Measurements from ENCODE around the gene HMGCLL1. TPM values are rescaled to one million over a fixed set of nuclear protein-coding genes. Genes with fewer than 3 reads are reported as not detected.

HMGCLL1 gene
- total RNA-seq, 1 donor from 2014 or later, result 4.3 TPM

DNA sequence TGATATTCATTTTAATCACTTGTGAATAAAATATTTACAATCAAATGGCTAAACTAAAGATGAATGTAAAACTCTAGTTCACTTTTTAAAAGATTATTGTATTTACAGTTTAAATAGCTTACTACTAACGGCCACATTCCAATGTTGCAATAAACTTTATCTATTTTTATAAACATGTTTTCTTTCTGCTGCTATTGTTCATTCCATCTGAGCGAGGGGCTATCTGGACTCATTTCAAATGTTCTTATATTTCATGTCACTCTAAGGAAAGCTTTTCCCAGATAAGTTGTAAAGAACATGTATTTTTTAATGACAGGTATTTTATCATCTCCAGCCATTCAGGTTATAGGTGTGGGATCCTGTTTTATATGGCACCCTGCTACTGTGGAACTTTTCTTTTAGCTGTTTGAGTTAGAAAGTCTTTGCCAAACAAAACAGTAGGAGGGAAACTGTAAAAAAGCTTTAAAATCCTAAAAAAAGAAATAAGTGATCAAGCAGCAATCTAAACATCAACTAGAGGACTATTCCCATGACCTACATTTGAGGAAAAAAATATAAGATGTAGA is 42.5 kb downstream of the HMGCLL1 start:
- Histone ChIP-seq H3K27ac (no peak overlapping the region), H3K9me3 (no peaks in the 10 kb centered on the region), H3K36me3 (no peaks in the 10 kb centered on the region), H3K4me3 (no peak overlapping the region), H3K4me1 (no peaks in the 10 kb centered on the region), H3K27me3 (ENCODE audit: low read depth) (no peaks in the 10 kb centered on the region)
- ATAC-seq (no peak), DNase-seq (no peak)
- intact Hi-C loops (cut with DNase I), result no loop called here
- TF ChIP-seq CTCF (IDR thresholded peaks at IDR 0.05), result no peak

- Histone ChIP-seq H3K4me1 (no peaks in the 10 kb centered on the region), H3K9me3 (no peaks in the 10 kb centered on the region), H3K27me3 (ENCODE audit: low read depth) (no peaks in the 10 kb centered on the region), H3K36me3 (no peaks in the 10 kb centered on the region), H3K27ac (no peak overlapping the region), H3K4me3 (no peak overlapping the region)
- ATAC-seq (no peak), DNase-seq (no peak)
- intact Hi-C loops (cut with DNase I), result no loop called here
- TF ChIP-seq CTCF (IDR thresholded peaks at IDR 0.05), result no peak
These were observed 47.5 kb downstream of the HMGCLL1 start for GRCh38 chr6:55531496-55531895.

GRCh38 chr6:55530931-55531330 is 48.1 kb downstream of the HMGCLL1 start:
- no peak for DNase-seq
- Histone ChIP-seq H3K4me1 (no peaks in the 10 kb centered on the region), H3K9me3 (no peaks in the 10 kb centered on the region), H3K27me3 (ENCODE audit: low read depth) (no peaks in the 10 kb centered on the region), H3K4me3 (no peak overlapping the region), H3K36me3 (no peaks in the 10 kb centered on the region), H3K27ac (no peak overlapping the region)
- intact Hi-C loops (cut with DNase I), result no loop called here
- ATAC-seq, result no peak
- no peak for TF ChIP-seq CTCF (IDR thresholded peaks at IDR 0.05)

DNA sequence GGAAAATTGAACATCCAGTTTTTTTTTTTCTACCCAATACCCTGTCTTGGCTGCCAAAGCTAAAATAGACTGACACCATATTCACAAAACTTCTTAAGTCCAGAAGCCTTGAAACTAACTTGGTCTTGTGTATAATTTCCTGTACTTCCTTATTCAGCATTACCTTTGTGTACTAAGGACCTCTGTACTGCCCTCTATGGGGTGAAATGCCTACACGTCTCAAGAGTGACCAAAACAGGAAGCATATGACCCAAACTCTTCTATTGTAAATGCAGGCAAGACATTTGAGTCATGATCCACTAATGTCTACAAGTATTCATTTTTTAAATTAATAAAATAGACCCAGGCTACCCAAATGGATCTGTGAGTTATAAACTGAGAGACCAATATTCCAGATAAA is 50.4 kb downstream of the HMGCLL1 start:
- no peaks in the 10 kb centered on the region for H3K36me3 ChIP-seq
- H3K27ac ChIP-seq, result no peak overlapping the region
- no peaks in the 10 kb centered on the region for H3K4me1 ChIP-seq
- H3K9me3 ChIP-seq, result no peaks in the 10 kb centered on the region
- DNase-seq (no peak), ATAC-seq (peak; percentile 63 to 67)
- H3K4me3 ChIP-seq, result no peak overlapping the region
- peak; percentile 14 for TF ChIP-seq CTCF (IDR thresholded peaks at IDR 0.05)
- intact Hi-C loops (cut with DNase I), result no loop called here
- H3K27me3 ChIP-seq (ENCODE audit: low read depth), result no peaks in the 10 kb centered on the region

DNA sequence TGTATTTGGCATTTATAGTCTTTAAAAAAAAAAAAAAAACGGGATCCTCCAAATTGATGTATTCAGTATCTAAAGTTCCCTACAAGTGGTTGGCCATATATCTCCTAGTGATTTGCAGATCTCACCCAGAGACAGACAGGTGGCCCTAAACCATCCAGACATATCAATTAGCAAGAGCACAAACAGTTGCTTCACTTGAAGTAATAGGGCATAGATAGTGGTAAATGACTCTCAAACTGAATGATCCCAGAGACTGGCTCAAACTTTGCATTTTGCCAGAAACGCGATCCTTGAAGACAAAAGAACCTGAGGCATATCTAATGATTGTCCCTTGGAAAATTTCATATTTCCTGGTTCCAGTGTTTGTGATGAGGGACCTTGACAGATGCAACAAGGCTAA is 54.6 kb downstream of the HMGCLL1 start:
- no peaks in the 10 kb centered on the region for H3K4me1 ChIP-seq
- no peak for TF ChIP-seq CTCF (IDR thresholded peaks at IDR 0.05)
- H3K27me3 ChIP-seq (ENCODE audit: low read depth), result no peaks in the 10 kb centered on the region
- no peaks in the 10 kb centered on the region for H3K9me3 ChIP-seq
- no peak overlapping the region for H3K27ac ChIP-seq
- ATAC-seq (no peak), DNase-seq (no peak)
- intact Hi-C loops (cut with DNase I), result no loop called here
- no peaks in the 10 kb centered on the region for H3K36me3 ChIP-seq
- no peak overlapping the region for H3K4me3 ChIP-seq
